ENCODE results near the gene LCE4A.
A peak's percentile ranks its signal among the peaks of the same experiment; 100 is the strongest.

The LCE4A gene

DNA sequence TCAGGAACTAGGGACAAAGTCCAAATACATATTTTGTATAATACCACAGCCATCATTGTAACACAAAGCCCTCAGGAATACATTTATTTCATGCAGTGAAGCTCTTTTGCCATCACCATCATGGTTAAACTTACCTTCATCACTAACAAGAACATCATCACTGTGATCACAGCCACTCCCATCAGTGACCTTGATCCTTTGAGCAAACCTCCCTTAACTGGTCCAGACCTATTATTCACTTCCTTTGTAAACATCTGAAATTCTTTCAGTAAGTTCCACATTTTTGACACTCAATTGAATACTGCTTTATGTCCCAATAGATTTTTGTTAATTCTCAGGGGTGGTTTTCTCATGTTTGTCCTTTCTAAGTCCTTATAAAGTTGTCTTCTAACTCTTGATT is 33.7 kb downstream of the LCE4A start:
- no peak for DNase-seq (ENCODE audit: low read depth)
- TF ChIP-seq MYC (IDR thresholded peaks at IDR 0.05; ENCODE audit: low read depth, low read length) = no peak
- TF ChIP-seq, protein P1, sequence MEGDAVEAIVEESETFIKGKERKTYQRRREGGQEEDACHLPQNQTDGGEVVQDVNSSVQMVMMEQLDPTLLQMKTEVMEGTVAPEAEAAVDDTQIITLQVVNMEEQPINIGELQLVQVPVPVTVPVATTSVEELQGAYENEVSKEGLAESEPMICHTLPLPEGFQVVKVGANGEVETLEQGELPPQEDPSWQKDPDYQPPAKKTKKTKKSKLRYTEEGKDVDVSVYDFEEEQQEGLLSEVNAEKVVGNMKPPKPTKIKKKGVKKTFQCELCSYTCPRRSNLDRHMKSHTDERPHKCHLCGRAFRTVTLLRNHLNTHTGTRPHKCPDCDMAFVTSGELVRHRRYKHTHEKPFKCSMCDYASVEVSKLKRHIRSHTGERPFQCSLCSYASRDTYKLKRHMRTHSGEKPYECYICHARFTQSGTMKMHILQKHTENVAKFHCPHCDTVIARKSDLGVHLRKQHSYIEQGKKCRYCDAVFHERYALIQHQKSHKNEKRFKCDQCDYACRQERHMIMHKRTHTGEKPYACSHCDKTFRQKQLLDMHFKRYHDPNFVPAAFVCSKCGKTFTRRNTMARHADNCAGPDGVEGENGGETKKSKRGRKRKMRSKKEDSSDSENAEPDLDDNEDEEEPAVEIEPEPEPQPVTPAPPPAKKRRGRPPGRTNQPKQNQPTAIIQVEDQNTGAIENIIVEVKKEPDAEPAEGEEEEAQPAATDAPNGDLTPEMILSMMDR (IDR thresholded peaks at IDR 0.05; ENCODE audit: low read depth, low read length) = no peak
- no peak for TF ChIP-seq POLR2A (IDR thresholded peaks at IDR 0.05; ENCODE audit: extremely low read depth, insufficient read length)
- TF ChIP-seq, protein P2, sequence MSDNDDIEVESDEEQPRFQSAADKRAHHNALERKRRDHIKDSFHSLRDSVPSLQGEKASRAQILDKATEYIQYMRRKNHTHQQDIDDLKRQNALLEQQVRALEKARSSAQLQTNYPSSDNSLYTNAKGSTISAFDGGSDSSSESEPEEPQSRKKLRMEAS (IDR thresholded peaks at IDR 0.05; ENCODE audit: low read depth, low read length) = no peak
- no peak overlapping the region for H3K4me3 ChIP-seq (ENCODE audit: low read depth, low read length)

GRCh38 chr1:152743371-152744145 is 35.6 kb downstream of the LCE4A start:
- no peak for DNase-seq (ENCODE audit: low read depth)
- TF ChIP-seq, protein P1 (IDR thresholded peaks at IDR 0.05; ENCODE audit: low read depth, low read length) = no peak
- TF ChIP-seq, protein P2 (IDR thresholded peaks at IDR 0.05; ENCODE audit: low read depth, low read length) = no peak
- TF ChIP-seq MYC (IDR thresholded peaks at IDR 0.05; ENCODE audit: low read depth, low read length) = no peak
- TF ChIP-seq POLR2A (IDR thresholded peaks at IDR 0.05; ENCODE audit: extremely low read depth, insufficient read length) = no peak
- H3K4me3 ChIP-seq (ENCODE audit: low read depth, low read length) = no peak overlapping the region

DNA sequence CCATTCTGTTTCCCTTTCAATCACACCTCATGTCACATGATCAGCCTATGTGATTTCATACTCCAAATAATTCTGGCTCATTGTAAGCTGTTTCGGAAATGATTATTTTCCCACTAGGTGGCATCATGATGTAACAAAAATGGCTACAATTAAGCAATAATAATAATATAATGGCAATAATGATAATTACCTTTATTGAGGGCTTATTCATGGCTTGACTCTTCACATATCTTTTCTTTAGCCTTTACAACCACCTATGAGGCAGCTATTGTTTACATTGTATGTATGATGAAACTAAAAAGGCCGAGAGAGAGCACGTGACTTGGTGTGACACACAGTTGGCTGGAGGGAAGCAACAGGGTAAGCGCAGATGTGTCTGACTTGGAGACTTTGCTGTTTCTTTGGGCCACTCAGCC is 37.3 kb downstream of the LCE4A start:
- TF ChIP-seq, protein P2 (IDR thresholded peaks at IDR 0.05; ENCODE audit: low read depth, low read length) = peak; percentile 88
- TF ChIP-seq, protein P1 (IDR thresholded peaks at IDR 0.05; ENCODE audit: low read depth, low read length) = no peak
- no peak for TF ChIP-seq MYC (IDR thresholded peaks at IDR 0.05; ENCODE audit: low read depth, low read length)
- peak; percentile 28 for DNase-seq (ENCODE audit: low read depth)
- H3K4me3 ChIP-seq (ENCODE audit: low read depth, low read length) = no peak overlapping the region

GRCh38 chr1:152745765-152746444 is 37.9 kb downstream of the LCE4A start:
- no peak for TF ChIP-seq POLR2A (IDR thresholded peaks at IDR 0.05; ENCODE audit: extremely low read depth, insufficient read length)
- TF ChIP-seq, protein P2 (IDR thresholded peaks at IDR 0.05; ENCODE audit: low read depth, low read length) = no peak
- TF ChIP-seq, protein P1 (IDR thresholded peaks at IDR 0.05; ENCODE audit: low read depth, low read length) = no peak
- TF ChIP-seq MYC (IDR thresholded peaks at IDR 0.05; ENCODE audit: low read depth, low read length) = no peak
- no peak for DNase-seq (ENCODE audit: low read depth)
- no peak overlapping the region for H3K4me3 ChIP-seq (ENCODE audit: low read depth, low read length)

DNA sequence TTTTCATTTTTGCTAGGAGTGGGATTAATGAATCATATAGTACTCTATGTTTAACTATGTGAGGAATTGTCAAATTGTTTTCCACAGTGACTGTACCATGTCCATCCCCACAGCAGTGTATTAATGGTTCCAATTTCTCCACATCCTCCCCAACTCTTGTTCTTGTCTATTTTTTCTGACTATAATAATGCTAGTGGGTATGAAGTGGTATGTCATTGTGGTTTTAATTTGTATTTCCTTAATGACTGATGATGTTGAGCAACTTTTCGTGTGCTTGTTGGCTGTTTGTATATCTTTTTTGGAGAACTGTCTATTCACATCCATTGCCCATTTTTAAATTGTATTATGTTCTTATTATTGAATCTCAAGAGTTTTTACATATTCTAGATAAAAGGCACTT is 39.9 kb downstream of the LCE4A start:
- no peak for TF ChIP-seq POLR2A (IDR thresholded peaks at IDR 0.05; ENCODE audit: extremely low read depth, insufficient read length)
- TF ChIP-seq, protein P1 (IDR thresholded peaks at IDR 0.05; ENCODE audit: low read depth, low read length) = no peak
- TF ChIP-seq, protein P2 (IDR thresholded peaks at IDR 0.05; ENCODE audit: low read depth, low read length) = no peak
- TF ChIP-seq MYC (IDR thresholded peaks at IDR 0.05; ENCODE audit: low read depth, low read length) = no peak
- no peak for DNase-seq (ENCODE audit: low read depth)
- H3K4me3 ChIP-seq (ENCODE audit: low read depth, low read length) = no peak overlapping the region

Measured in NB4 (cell line).